OCI-LY3 (cell line): ENCODE data around the gene HOXA6.

Experiments used
- H2AFZ ChIP-seq: fragments of 200-600, 300-600 bp; shearing (Covaris generic); 2 replicates; pipeline ENCODE4 v1.6.0; 2014; ENCODE audit warnings: antibody characterized with exemption, low read depth, low read length
- H3K27ac ChIP-seq: fragments of 200-600, 300-600 bp; sonication (generic); 2 replicates; pipeline ENCODE4 v1.5.1; 2014; ENCODE audit warnings: mild to moderate bottlenecking, low read length, moderate library complexity, mixed read lengths
- H3K27me3 ChIP-seq: fragments of 200-600, 300-600 bp; sonication (generic); 2 replicates; pipeline ENCODE4 v1.6.1; 2014; ENCODE audit warnings: low read depth, low read length, mixed read lengths
- H3K36me3 ChIP-seq: fragments of 200-600, 300-600 bp; sonication (generic); replicated peaks from 2 replicates; pipeline ENCODE3; 2014; ENCODE audit warnings: low read depth, low read length, mixed read lengths
- H3K4me1 ChIP-seq: fragments of 300-600, 200-600 bp; sonication (generic); 2 replicates; pipeline ENCODE4 v1.6.1; 2014; ENCODE audit warnings: low read length, mixed read lengths
- H3K4me2 ChIP-seq: fragments of 200-600, 300-600 bp; sonication (generic); 2 replicates; pipeline ENCODE4 v1.6.1; 2014; ENCODE audit warnings: low read length, mixed read lengths
- H3K4me3 ChIP-seq: fragments of 300-600, 200-600 bp; sonication (generic); 2 replicates; pipeline ENCODE4 v1.5.1; 2014; ENCODE audit warnings: antibody characterized with exemption, mild to moderate bottlenecking, low read length, moderate library complexity
- H3K79me2 ChIP-seq: fragments of 300-600, 200-600 bp; shearing (Covaris generic); 2 replicates; pipeline ENCODE4 v1.6.1; 2014; ENCODE audit warnings: mild to moderate bottlenecking, low read length, mixed read lengths
- H3K9ac ChIP-seq: fragments of 300-600, 200-600 bp; shearing (Covaris generic); 2 replicates; pipeline ENCODE4 v1.6.0; 2014; ENCODE audit warnings: mild to moderate bottlenecking, low read length, moderate library complexity
- H3K9me3 ChIP-seq: fragments of 200-600, 300-600 bp; shearing (Covaris generic); 2 replicates; pipeline ENCODE4 v1.6.1; 2014; ENCODE audit warnings: low read length, mixed read lengths; ENCODE audit not compliant: insufficient read depth
- H4K20me1 ChIP-seq: fragments of 200-600, 300-600 bp; sonication (generic); 2 replicates; pipeline ENCODE4 v1.6.1; 2016; ENCODE audit warnings: low read length, mixed read lengths; ENCODE audit not compliant: insufficient read depth
- CTCF ChIP-seq: fragments of 200-600, 300-600 bp; sonication (generic); IDR thresholded peaks from 2 replicates; pipeline ENCODE4 v1.5.1; 2014; ENCODE audit warnings: antibody characterized with exemption, low read length, low read depth
- EZH2phosphoT487 ChIP-seq: fragments of 200-600 bp; shearing (Covaris generic); IDR thresholded peaks from 2 replicates; pipeline ENCODE4 v1.6.1; 2018; ENCODE audit warnings: antibody characterized with exemption, mixed run types, low read depth

HOXA6 gene

GRCh38 chr7:27182861-27183681, 35.5 kb upstream of the HOXA6 start:
- Histone ChIP-seq H2AFZ (no peak overlapping the region), H3K36me3 (no peaks in the 10 kb centered on the region), H3K4me1 (no peaks in the 10 kb centered on the region), H4K20me1 (no peaks in the 10 kb centered on the region), H3K27ac (no peak overlapping the region), H3K27me3 (no peaks in the 10 kb centered on the region), H3K9me3 (no peaks in the 10 kb centered on the region), H3K4me2 (no peak overlapping the region), H3K9ac (no peak overlapping the region), H3K79me2 (no peaks in the 10 kb centered on the region), H3K4me3 (no peak overlapping the region)
- TF ChIP-seq EZH2phosphoT487: no peak
- TF ChIP-seq CTCF: no peak

- Histone ChIP-seq H3K36me3 (no peaks in the 10 kb centered on the region), H4K20me1 (no peaks in the 10 kb centered on the region), H3K79me2 (no peaks in the 10 kb centered on the region), H2AFZ (no peak overlapping the region), H3K4me2 (no peak overlapping the region), H3K27ac (no peak overlapping the region), H3K9me3 (no peaks in the 10 kb centered on the region), H3K4me3 (no peak overlapping the region), H3K27me3 (no peaks in the 10 kb centered on the region), H3K9ac (no peak overlapping the region), H3K4me1 (no peaks in the 10 kb centered on the region)
- TF ChIP-seq CTCF (no peak), EZH2phosphoT487 (no peak)
Measured at GRCh38 chr7:27182285-27182841, 34.8 kb upstream of the HOXA6 start.

GRCh38 chr7:27181795-27182275, 34.3 kb upstream of the HOXA6 start:
- H3K4me1 ChIP-seq: no peaks in the 10 kb centered on the region
- no peak overlapping the region for H2AFZ ChIP-seq
- H4K20me1 ChIP-seq: no peaks in the 10 kb centered on the region
- H3K27me3 ChIP-seq: no peaks in the 10 kb centered on the region
- H3K4me3 ChIP-seq: no peak overlapping the region
- no peaks in the 10 kb centered on the region for H3K9me3 ChIP-seq
- TF ChIP-seq CTCF (no peak), EZH2phosphoT487 (no peak)
- no peaks in the 10 kb centered on the region for H3K79me2 ChIP-seq
- H3K27ac ChIP-seq: no peak overlapping the region
- H3K9ac ChIP-seq: no peak overlapping the region
- no peak overlapping the region for H3K4me2 ChIP-seq
- H3K36me3 ChIP-seq: no peaks in the 10 kb centered on the region
